HG02884 (cell line): ENCODE data around the gene FLNC.

Source experiments
- ATAC-seq: cut with Tn5 transposase; IDR thresholded peaks from one replicate; pipeline ENCODE4 v1.9.1; 2021; ENCODE audit warnings: mild to moderate bottlenecking, moderate library complexity; ENCODE audit not compliant: unreplicated experiment

The FLNC gene

DNA sequence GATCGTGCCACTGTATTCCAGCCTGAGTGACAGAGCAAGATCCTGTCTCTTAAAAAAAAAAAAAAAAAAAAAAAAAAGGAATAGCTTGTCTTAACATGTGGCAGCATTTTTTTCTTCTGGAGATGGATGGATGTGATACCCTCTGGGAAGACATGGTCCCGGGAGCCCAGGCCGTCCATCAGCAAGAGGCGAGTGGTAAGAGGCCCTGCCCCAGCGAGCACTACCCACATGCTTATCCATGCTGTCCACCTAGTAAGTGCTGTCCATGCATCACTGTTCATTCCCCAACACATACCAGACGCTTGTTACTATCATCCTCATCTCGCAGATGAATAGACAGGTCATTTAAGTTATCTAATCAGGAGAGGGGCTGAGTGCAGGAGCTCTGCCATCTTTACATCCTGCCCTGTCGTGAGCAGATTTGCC is 45.3 kb downstream of the FLNC start:
- no peak for ATAC-seq

GRCh38 chr7:128876127-128876526 is 45.9 kb downstream of the FLNC start:
- no peak for ATAC-seq

GRCh38 chr7:128876586-128876977 is 46.4 kb downstream of the FLNC start:
- no peak for ATAC-seq

- no peak for ATAC-seq
Measured at GRCh38 chr7:128876978-128877755, 47.0 kb downstream of the FLNC start.

- ATAC-seq = no peak
Measured at GRCh38 chr7:128877756-128878120, 47.5 kb downstream of the FLNC start.

GRCh38 chr7:128878226-128879105 is 48.3 kb downstream of the FLNC start:
- ATAC-seq = no peak

DNA sequence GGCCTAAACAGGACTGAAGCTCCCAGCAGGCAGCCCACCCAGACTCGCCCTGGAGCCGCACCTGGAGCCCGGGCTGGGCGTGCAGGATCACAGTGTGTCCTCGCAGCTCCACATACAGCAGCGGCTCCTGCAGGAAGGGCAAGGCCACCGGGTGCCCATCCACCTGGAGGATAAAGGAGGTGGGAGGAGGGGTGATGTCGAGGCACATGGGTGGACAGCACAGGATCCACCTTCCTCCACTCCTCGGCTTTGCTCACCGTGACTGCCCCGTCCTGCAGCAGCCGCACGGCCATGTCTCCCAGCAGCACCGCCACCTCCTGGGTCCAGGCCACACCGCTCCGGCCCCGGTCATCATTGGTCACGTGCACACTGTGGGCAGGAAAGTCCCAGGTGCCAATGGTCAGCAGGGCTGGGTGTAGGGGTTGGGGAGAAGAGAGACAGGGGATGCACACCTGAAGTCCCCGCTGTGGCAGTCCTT is 49.3 kb downstream of the FLNC start:
- no peak for ATAC-seq

- ATAC-seq = no peak
Measured at GRCh38 chr7:128879939-128880746, 49.9 kb downstream of the FLNC start.

DNA sequence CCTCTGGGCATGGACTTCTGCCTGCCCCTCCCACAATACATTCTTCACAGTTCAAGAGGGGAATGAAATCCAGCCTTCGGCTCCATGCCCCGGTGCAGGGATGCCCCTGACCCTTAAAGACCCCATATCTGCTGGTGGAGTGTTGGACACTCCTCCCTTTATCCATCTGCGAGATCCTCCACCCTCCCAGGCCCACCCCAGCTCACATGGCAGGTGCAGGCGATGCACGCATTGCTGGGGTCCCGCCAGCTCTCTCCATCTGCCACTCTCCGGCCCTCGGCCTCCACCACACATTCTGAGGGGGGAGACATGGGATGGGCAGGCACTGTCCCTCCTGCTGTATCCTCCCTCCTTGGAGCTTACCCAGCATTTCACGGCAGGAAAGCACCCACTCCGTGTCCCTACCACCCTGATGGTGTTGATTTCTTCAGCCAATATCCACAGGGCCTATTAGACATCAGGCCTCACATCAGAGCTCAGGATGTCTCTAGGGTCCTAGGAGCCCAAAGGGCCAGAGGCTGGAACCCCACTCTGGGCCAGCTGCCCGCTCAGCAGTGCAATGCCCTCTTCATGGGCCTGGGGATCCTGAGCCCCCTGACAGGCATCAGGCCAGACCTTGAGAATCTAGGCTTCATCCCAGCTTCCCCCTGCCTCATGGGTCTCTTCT is 50.7 kb downstream of the FLNC start:
- no peak for ATAC-seq

DNA sequence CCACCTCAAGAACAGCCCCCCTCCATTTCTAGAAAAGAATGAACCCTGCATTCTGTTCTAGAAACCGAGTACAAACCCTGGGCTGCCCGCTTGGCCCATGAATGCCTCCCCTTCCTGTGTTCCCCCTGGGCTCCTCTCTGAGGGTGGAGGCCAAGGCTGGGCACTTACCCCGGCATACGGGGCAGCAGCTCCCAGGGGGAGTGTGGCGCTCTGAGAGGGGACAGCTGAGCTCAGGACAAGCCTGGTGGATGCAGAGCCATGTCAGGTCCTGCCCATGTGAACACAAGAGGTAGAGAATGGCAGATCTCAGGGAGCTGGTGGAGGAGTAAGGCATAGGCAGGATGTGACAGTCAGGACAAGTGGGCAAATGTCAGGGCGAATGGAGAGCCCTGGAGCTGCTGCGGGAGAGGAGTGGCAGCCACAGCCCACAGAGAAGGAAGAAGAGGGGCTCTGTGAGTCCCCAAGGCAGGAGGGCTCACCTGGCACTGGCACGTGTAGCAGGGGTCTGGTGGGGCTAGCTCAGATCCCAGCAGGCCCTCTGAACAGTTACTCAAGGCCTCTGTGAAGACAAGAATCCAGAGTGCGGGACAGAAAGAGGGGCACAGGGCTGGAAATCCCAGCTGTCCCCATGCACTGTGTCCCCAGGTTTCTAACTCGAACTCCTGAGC is 51.4 kb downstream of the FLNC start:
- no peak for ATAC-seq

GRCh38 chr7:128882134-128882533 is 51.9 kb downstream of the FLNC start:
- ATAC-seq = no peak

DNA sequence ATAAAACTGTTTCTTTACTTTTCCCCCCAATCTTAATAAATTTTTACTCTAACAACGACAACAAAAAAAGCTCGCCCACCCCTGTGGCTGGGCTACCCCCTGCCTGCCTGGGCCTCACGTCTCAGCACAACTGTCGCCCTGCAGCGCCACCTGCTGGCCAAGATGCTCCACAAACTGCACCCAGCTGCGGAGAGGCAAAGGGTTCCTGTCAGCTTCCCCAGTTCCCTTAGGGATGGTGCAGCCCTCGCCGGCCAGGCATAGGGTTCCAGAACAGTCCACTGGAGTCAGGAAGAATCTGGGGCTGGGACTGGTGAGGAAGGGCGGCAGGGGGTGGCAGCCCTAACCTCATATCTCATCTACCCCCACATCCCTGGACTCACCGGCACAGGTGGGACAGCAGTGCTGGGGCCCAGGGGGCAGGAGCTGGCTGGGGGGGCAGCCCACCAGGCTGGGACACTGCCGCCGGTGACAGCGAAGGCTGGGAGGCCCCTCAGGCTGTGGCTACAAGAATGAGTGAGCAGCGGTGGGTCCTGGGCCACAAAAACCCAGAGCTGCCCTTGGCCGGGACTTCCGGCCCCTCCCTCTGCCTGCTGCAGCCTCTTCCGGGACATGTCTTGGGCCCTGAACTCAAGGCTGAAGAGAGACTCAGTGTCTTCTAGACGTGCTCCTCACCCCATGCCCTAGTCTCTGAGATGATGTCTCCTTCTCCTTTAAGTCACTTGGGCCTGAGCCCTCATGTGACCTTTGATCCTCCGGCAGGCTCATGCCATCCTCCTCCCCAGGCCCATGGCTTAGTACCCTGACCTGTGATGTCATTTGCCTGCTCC is 53.6 kb downstream of the FLNC start:
- ATAC-seq = peak; percentile 58

DNA sequence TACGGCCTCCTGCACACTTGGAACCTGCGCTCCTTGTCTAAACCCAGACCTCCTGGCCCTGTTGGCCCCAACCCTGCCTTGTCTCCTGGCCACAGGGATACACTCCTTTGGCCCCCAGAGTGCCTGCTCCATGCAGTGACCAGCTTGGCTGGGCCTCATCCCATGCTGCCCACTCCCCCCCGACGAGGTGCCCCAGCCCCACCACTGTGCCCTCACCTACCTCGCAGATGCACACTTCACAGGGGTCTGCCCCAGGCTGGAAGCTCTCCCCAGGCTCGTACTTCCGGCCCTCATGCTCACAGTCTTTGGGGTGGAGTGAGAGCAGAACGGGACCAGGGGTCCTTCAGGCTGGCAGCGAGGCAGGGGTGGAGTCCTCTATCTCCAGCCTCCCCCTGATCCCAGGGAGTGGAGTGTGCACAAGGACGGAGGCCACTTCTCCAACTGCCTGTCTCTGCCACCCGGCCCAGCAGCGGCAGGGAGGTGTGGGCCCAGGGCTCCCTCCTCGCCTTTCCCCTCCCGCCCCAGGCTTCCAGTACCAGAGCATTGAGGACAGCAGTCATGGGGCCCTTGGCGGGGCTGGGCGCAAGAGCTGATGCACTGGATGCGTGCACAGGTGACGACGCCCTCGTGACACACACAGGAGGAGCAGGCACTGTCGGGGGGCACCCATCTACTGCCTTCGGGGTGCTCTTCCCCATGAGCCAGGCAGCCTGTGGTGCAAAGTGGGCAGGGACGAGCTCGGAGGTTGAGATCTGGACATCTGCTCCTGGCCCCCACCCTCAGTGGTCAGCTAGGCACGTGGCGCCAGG is 54.6 kb downstream of the FLNC start:
- no peak for ATAC-seq

- no peak for ATAC-seq
Measured at GRCh38 chr7:128885370-128886187, 55.4 kb downstream of the FLNC start.

- no peak for ATAC-seq
Measured at GRCh38 chr7:128886391-128887168, 56.4 kb downstream of the FLNC start.

GRCh38 chr7:128887169-128888038 is 57.2 kb downstream of the FLNC start:
- ATAC-seq = no peak
